Stimulated activated CD4-positive, alpha-beta T cell treated with anti-CD3 and anti-CD28 coated beads, Interleukin-1b, Interleukin-23, amount 100 ng/mL, for 24 hours (primary cell): ENCODE data around the gene VPS4A.
A peak's percentile ranks its signal among the peaks of the same experiment; 100 is the strongest.
"Not testable (repeated sequence)": the region's sequence is repeated elsewhere in the genome, so short reads cannot be mapped to it uniquely, and the experiment has no call there.

Experiments used
- DNase-seq, 4 experiments: peaks; one replicate each; pipeline ENCODE4 v3.0.0-alpha.2; 2020; ENCODE audit warnings: low read depth in 4 of 4, low spot score in 1 of 4

The VPS4A gene

DNA sequence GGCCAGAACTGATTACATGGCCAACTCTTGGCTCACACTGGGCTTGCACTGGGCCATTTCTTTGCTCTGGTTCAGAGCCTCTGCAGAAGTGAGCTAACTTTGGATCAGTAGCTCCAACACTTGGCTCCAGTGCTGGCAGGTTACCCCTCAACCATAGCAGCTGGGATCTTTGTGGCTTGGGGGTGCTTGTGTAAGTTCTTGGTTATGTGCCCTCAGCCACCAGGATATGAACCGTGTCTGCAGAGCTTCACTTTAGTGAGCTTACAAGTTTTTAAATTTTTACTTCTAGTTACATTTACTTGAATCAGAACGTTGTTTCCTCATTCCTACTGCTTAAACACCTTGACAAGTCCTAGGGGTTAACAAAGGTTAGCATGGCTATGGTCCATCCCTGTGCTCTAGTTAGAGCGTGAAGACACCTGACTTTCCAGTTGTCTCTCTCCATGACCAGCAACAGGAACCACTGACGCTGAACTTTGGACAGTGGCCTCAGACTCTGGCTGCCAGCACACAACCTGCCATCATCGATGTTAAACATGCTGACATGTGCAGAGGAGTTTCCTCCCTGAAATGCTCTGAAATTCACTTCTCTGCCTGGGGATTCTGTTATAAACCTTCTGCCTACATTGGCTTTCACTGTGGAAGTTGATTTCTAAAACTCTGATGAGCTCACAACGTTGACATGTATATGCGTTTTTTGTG is 15.2 kb downstream of the VPS4A start:
- DNase-seq, result no peak

DNA sequence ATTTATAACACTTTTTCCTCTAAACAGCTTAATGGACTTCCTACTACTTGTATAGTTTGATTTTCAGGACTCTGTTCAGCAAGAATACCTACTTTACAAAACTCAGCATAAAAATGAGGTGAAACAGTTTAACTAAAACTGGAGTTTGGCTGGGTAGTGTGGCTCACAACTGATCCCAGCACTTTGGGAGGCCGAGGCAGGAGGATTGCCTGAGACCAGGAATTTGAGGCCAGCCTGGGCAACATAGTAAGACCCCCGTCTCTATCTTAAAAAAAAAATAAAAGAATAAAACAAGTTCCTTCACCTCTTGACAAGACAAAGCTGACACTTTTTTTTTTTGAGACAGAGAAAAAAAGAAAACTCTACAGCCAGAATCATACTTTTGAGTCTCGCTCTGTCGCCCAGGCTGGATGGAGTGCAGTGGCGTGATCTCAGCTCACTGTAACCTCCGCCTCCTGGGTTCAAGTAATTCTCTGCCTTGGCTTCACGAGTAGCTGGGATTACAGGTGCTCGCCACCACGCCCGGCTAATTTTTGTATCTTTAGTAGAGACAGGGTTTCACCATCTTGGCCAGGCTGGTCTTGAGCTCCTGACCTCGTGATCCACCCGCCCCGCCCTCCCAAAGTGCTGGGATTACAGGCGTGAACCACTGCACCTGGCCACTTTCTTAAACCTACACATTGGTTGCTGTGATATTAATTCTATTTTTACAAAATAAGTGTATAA is 16.6 kb downstream of the VPS4A start:
- DNase-seq, result no peak

DNA sequence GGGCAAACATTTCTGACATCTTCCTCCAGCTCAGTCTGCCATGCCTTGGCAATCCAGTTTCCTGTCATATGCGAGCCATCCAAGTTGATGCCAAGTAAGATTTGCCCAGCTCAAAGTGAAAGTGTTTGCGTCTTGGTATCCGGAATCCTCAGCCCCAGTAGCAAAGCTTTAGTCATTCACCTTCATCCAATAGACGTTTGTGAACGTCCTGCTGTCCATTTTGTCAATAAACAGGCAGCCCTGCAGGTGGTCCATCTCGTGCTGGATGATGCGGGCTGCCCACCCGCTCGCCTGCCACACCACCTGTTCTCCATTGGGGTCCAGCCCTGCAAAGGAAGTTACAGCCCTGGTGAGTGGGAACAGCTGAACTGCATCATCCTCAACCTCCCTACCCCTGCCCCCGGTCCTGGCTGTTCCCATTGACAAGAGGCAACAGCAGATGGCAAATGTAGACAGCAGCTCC is 17.7 kb downstream of the VPS4A start:
- no peak for DNase-seq

DNA sequence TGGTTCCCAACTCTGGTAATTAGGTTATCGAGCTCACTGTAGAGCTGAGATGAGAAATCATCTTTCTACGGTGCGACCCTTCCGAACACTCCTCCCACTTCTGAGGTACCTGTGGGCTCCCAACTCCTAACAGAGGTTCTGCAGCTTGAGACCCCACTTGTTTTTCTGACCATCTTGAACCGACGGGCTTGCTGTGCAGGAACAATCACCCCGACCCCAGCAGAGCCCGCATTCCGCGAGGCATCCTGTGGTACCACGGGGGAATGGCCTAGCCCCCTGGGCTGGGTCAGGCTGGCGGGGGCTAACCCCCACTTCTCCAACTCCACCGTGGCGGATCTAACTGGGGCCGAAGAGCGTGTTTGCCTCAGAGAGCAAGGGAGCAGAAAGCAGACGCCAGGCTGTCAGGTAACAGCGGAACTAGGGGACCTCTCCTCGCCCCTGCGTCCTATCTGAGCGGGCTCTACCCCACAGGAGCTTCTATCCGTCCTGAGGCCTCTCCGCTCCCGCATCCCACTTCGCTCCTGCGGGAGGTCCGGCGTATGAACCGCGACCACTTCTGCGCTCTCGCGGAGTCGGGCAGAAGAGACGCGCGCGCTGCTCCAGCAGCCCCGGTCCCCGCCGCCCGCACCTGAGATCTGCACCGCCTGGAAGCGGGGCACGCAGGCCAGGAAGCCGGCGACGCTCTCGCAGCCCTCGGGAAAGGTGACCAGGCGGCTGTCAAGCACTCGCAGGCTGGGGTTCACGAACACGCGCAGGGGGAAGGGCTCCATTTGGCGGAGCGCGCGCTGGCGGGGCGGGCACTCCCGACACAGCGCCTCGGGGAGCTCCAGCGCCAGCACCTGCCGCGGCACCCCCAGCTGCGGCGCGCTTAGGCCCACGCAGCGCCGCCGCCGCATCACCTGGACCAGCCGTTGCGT is 18.5 kb downstream of the VPS4A start:
- peak in 1 of 4 experiments; percentile 16 for DNase-seq

DNA sequence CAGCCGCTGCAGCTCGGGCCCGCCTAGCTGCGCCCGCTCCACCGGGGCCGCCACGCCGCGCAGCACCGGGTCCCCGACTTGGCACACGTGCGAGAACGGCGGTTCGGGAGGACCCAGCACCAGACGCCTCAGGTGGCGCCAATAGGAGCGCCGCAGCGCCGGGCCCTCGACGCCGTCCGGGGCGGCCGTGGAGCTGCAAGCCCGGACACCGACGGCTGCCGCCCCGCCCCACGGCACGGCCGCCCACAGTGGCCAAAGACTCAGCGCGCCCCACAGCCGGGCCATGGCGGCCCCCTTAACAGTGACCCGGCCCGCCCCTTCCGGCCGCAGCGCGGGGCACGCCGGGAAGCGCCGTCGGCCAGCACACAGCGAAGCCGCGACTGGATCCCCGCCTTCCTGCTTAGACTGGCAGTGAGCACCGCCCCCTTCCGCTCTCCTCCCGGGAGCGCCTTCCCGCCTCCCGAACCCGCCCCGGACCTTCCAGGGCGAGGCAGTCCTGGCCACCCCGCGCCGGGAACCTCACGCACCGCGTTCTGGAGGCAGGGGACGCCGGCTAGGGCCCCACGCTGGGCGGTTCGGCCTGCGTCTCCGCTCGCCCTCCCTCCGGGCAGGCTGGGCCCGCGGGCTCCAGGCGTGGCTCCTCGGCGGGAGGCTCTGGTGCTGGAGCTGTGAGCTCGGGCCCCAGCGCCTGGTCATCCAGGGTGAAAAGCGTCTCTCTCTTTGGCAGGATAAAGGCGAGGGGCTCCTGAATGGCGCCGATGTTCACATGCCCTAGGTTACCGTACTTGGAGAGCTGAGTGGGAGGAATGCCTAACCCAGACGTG is 19.3 kb downstream of the VPS4A start, which contains the start of gene PDF:
TSS of gene PDF (minus strand) at position 303 of the 824 bp plus-strand sequence. CDS start at position 285, 18 bp downstream.
- DNase-seq, result peak; percentile 61 to 84 (median 78)

DNA sequence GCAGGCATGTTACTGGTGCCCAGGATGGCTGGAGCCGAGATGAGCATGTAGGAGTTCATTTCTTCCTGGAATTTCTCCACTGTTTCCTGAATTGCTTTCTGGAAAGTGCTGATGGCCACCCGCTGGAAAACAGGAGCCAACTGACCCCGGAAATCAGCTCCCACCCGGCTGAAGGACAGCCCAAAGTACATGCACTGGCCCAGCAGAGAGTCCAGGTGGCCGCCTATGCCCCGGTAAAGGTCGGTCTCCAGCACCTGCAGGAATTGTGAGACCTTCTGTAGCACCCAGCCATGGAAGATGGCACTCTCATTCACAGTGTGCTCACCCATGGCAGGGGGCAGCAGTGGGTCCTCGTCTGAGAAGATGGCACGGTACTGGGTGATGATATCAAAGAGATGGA is 23.5 kb downstream of the VPS4A start:
- DNase-seq, result no peak

DNA sequence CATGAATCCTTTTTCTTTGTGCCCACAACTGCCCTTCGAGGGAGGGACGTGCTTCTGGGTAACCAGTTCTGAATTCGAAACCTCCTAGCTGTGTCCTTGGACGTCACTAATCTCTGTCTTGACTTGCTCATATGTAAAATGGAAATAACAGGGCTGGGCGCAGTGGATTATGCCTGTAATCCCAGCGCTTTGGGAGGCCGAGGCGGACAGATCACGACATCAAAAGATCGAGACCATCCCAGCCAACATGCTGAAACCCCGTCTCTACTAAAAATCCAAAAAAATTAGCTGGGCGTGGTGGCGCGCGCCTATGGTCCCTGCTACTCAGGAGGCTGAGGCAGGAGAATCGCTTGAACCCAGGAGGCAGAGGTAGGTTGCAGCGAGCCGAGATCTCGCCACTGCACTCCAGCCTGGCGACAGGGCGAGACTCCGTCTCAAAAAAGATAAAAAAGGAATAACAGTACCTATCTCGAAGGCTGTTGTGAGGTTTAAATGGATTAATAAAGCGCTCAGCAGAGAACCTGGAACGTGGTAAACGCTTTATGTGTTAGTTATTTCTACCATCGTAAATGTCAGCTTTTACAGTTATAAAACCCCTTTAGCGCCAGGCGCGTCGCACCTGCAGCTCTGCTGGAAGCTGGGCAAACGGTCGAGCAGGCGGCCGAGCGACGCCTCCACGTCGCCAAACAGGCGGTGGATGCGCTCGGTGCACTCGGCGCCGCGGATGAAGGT is 27.6 kb downstream of the VPS4A start:
- DNase-seq, result no peak

DNA sequence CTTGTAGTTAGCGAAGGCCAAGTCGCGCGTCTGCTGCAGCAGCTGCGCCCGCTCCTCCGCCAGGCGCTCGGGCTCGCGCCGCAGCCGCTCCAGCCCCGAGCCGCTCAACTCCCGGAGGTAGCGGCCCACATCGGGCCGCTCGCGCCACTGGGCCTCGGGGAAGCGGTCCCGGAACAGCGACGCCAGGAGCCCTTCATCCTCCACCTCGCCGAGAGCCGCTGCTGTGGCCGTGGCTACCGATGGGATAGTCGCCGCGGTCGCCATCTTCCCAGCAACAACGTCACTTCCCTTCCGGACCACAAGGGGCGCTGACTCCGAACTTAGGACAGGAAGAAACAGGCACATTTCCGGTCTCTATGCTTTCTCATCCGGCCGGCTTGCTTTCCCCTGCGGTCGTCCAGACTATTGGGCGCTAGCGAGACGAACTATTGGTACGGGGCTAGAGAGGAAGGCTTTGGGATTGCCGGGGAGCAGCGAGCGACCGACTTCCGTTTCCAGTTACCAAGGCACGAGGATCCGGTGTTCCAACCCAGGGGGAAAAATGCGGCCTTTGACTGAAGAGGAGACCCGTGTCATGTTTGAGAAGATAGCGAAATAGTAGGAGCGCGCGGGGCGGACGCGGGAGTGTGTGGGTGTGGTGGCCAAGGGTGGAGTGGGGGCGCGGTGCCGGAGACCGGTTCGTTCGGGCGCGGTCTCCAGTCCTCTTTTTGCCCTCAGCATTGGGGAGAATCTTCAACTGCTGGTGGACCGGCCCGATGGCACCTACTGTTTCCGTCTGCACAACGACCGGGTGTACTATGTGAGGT is 28.3 kb downstream of the VPS4A start, which contains the start of the genes COG8 and NIP7:
TSS of gene COG8 (minus strand) at position 276 of the 806 bp plus-strand sequence. CDS start at position 264, 12 bp downstream.
TSS of gene NIP7 (plus strand) at position 484 of the 806 bp plus-strand sequence. CDS start at position 542, 58 bp downstream.
- peak; percentile 81 to 93 (median 82) for DNase-seq

DNA sequence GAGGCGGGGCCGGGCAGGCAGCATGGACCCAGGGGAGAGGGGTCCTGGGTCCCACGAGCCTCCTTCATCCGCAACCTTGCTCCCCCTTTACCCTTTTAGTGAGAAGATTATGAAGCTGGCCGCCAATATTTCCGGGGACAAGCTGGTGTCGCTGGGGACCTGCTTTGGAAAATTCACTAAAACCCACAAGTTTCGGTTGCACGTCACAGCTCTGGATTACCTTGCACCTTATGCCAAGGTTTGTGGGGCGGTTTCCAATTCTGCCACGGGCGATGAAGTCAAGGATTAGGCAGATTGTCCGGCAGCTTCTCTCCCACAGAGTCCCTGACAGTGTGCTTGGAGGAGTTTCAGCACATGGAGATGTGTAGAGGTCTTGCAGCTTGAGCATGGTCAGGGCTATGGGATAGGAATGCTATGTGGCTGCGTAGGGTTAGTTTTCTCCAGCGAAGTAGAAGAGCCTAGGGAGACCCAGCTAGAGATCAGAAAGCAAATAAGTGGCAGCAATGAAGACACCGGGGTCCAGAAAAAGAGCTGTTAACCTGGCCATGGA is 29.0 kb downstream of the VPS4A start:
- DNase-seq, result no peak

DNA sequence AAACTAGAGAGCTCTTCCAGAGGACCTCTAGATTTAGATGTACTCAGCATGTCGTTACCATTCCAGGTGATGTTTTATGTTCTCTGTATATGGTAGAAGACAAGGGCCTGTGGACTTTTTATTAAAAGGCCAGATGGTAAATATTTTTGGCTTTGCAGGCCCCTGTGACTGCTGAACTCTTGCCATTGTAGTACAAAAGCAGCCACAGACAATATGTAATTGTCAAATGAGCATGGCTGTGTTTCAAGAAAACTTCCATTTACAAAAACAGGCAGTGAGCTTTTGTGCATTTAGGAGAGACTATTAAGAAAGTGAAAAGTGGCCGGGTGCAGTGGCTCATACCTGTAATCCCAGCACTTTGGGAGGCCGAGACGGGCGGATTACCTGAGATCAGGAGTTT is 33.0 kb downstream of the VPS4A start:
- no peak for DNase-seq

DNA sequence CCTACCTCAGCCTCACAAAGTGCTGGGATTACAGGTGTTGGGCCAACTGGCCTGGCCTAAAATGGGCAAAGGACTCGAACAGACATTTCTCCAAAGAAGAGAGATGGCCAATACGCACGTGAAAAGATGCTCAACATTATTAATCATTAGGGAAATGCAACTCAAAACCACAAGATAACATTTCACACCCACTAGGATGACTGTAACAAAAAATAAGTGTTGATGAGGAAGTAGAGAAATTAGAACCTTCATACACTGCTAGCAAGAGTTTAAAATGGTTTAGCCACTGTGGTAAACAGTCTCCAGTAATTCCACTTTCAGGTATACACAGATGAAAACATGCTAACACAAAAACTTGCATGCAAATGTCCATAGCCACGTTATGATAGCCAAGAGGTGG is 34.8 kb downstream of the VPS4A start:
- DNase-seq, result no peak

DNA sequence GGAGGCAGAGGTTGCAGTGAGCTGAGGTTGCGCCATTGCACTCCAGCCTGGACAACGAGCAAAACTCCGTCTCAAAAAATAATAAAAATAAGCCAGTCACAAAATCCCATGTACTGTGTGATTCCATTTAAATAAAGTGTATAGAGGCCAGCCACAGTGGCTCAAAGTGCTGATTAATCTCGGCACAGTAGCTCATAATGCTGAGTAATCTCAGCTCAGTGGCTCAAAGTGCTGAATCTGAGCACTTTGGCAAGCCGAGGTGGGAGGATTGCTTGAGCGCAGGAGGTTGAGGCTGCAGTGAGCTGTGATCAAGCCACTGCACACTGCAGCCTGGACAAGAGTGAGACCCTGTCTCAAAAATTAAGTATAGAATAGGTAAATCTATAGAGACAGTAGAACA is 35.5 kb downstream of the VPS4A start:
- DNase-seq, result no peak

DNA sequence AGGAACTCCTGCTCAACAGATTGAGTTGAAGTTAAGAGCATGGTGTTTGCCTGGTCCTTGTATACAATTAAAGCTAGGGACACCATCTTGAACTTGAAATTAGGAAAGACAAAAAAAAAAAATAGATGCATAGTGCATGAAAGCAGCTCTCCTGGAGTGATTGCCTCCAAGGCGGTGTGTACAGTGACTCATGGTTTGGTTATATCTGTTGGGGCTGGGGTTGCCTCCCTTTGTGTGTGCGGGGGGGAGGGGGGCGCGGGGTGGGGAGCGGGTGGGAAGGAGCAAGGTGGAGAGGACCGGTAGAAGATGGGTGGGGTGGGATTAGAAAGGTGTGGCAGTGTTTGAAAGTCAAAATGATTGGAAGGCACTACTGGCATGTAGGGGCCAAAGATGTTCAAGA is 37.1 kb downstream of the VPS4A start:
- no peak for DNase-seq

DNA sequence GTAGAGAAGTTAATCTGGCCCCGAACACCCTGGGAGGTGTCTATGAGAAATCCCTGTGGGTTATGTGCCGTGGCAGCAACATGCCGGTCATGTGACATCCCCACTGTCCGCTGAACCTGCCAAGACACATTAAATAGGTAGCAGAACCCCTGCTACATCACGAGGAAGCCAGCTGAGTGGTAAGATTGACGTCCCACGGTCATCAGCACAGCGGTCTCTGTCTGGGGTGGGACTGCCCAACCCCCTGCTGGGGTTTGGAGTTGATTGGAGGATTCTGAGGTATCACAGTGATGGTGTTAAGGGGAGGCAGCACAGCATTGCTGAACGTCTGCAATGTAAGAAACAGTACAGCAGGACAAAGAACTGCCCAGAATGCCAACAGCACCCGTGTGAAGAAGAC is 38.4 kb downstream of the VPS4A start:
- no peak for DNase-seq

DNA sequence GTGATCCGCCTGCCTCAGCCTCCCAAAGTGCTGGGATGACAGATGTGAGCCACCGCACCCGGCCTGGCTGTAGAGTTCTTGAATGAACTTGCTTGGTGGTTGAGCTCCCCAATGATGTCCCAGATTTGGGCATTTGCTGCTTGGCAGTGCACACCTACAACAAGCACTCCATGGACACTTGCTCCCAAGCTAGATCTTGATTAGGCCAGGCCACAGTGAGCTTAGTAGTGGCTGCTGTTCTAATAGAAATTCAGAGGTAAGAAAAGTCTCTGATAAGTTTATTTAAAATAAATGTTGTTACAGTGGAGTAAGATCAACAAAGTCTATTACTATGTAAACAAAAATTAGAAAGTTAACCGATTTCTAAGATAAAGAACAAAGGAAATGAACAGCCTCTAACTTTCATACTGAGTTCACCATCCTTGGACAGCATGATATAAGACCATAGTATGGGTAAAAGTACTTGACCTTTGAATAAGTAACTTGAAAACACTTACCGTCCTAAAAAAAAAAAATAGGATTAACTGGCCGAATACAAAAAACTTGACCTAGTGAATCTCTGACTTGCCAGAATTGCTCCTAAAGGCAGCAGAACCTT is 39.5 kb downstream of the VPS4A start:
- no peak for DNase-seq

DNA sequence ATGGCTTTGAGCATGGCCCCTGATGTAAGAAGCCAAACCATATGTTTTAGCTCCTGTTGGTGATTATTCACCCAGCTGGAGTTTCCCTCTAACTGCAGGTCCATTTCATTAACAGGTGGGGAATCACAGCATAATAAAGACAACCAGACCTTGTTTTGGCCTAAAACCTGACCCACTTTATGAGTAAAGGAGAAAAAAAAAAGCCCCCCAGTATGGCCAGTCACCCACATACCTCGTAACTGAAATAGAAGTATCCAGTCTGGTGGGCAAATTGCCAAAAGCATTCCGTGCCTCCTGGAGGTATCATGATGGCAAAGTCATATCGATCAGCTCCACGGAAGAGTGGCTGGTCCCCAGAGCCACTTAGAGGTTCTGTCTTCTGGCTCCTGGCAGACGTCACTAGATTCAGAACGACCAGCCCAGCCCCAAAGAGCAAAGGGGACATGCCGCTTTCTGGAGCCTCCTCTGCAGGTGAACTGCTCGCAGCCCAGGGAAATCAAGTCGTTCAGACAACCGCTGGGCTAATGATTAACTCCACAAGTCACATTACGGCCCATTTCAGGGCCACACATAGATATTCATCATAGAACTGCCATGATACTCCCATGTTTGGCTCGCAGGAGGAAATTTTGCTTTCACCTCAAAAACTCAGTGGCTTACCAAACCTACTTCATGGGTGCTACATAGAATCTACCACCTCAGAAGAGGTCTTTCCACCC is 40.3 kb downstream of the VPS4A start, which contains the start of gene TMED6:
TSS of gene TMED6 (minus strand) at position 478 of the 719 bp plus-strand sequence. CDS start at position 445, 33 bp downstream.
- no peak for DNase-seq

DNA sequence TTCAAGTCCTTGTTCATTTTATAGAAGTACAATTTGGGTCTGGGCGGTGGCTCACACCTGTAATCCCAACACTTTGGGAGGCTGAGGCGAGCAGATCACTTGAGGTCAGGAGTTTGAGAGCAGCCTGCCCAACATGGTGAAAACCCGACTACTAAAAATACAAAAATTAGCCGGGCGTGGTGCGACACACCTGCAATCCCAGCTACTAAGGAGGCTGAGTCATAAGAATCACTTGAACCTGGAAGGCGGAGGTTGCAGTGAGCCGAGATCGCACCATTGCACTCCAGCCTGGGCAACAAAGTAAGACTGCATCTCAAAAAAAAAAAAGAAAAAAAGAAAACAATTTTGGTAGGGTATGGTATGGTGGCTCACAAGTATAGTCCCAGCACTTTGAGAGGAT is 48.9 kb downstream of the VPS4A start:
- DNase-seq, result not testable (repeated sequence)
